ENCODE data around the gene VSIG2.

The VSIG2 gene

GRCh38 chr11:124717786-124718651, 34.0 kb downstream of the VSIG2 start:
- no peak for DNase-seq

GRCh38 chr11:124717421-124717785, 34.7 kb downstream of the VSIG2 start:
- DNase-seq, result no peak

GRCh38 chr11:124716591-124716990, 35.5 kb downstream of the VSIG2 start:
- DNase-seq, result no peak

- DNase-seq, result no peak
Observed at GRCh38 chr11:124712392-124712791, 39.7 kb downstream of the VSIG2 start.

GRCh38 chr11:124707829-124708228, 44.2 kb downstream of the VSIG2 start:
- DNase-seq, result no peak

- DNase-seq, result no peak
Observed at GRCh38 chr11:124700028-124700427, 52.0 kb downstream of the VSIG2 start.

- DNase-seq, result no peak
Observed at GRCh38 chr11:124699547-124699946, 52.5 kb downstream of the VSIG2 start.
